Osteocyte (in vitro differentiated cells): ENCODE measurements around the gene TUBB6. TPM values are rescaled to one million over a fixed set of nuclear protein-coding genes. Genes with fewer than 3 reads are reported as not detected.

Experiments used
- DNase-seq: peaks from one replicate; pipeline ENCODE4 v3.0.0; 2021; ENCODE audit warnings: mixed read lengths; ENCODE audit not compliant: unreplicated experiment; ENCODE audit errors: extremely low spot score
- H3K27ac Mint-ChIP-seq: one replicate; pipeline ENCODE4 v1.8.0; 2021; ENCODE audit warnings: mild to moderate bottlenecking, mixed read lengths; ENCODE audit not compliant: unreplicated experiment
- H3K27me3 Mint-ChIP-seq: one replicate; pipeline ENCODE4 v1.8.0; 2021; ENCODE audit warnings: mixed read lengths; ENCODE audit not compliant: unreplicated experiment
- H3K36me3 Mint-ChIP-seq: one replicate; pipeline ENCODE4 v1.8.0; 2021; ENCODE audit warnings: mixed read lengths; ENCODE audit not compliant: unreplicated experiment
- H3K4me1 Mint-ChIP-seq: one replicate; pipeline ENCODE4 v1.8.0; 2021; ENCODE audit warnings: mixed read lengths; ENCODE audit not compliant: unreplicated experiment
- H3K4me3 Mint-ChIP-seq: one replicate; pipeline ENCODE4 v1.8.0; 2021; ENCODE audit warnings: mild to moderate bottlenecking, moderate library complexity, mixed read lengths; ENCODE audit not compliant: unreplicated experiment
- H3K9me3 Mint-ChIP-seq: one replicate; pipeline ENCODE4 v1.8.0; 2021; ENCODE audit warnings: mixed read lengths; ENCODE audit not compliant: unreplicated experiment
- CTCF ChIP-seq: fragments of 200-600 bp; sonication (generic); IDR thresholded peaks from 2 replicates; pipeline ENCODE4 v1.5.0; 2021; ENCODE audit warnings: antibody characterized with exemption, mild to moderate bottlenecking, moderate library complexity
- total RNA-seq: library from RNA; stranded (reverse); gene quantifications from 2 replicates; pipeline ENCODE4 v1.2.1, GENCODE V29; 2021

Gene TUBB6
- total RNA-seq, 1 donor from 2014 or later: 116 TPM

GRCh38 chr18:12308386-12309100 lies 502 bp downstream of the TUBB6 start:
- peak; percentile 94 for DNase-seq
- TF ChIP-seq CTCF: no peak
- H3K36me3 Mint-ChIP-seq: peaks cover 29% of the 10 kb centered on the region
- H3K27me3 Mint-ChIP-seq: no peaks in the 10 kb centered on the region
- peak overlapping the region; percentile 82 for H3K4me3 Mint-ChIP-seq
- peaks cover 5% of the 10 kb centered on the region for H3K9me3 Mint-ChIP-seq
- H3K27ac Mint-ChIP-seq: peak overlapping the region; percentile 91
- H3K4me1 Mint-ChIP-seq: peaks cover 43% of the 10 kb centered on the region

GRCh38 chr18:12309683-12310198 lies 1.7 kb downstream of the TUBB6 start:
- no peak for TF ChIP-seq CTCF
- DNase-seq: no peak
- Mint-ChIP-seq H3K36me3 (peaks cover 33% of the 10 kb centered on the region), H3K4me1 (peaks cover 49% of the 10 kb centered on the region), H3K27ac (peak overlapping the region; percentile 91), H3K4me3 (peak overlapping the region; percentile 82), H3K27me3 (no peaks in the 10 kb centered on the region), H3K9me3 (peaks cover 5% of the 10 kb centered on the region)

- H3K36me3 Mint-ChIP-seq: peaks cover 39% of the 10 kb centered on the region
- no peak for DNase-seq
- peak overlapping the region; percentile 38 for H3K27ac Mint-ChIP-seq
- H3K27me3 Mint-ChIP-seq: no peaks in the 10 kb centered on the region
- H3K4me1 Mint-ChIP-seq: peaks cover 53% of the 10 kb centered on the region
- TF ChIP-seq CTCF: no peak
- peak overlapping the region; percentile 26 for H3K4me3 Mint-ChIP-seq
- H3K9me3 Mint-ChIP-seq: peaks cover 5% of the 10 kb centered on the region
Observed at GRCh38 chr18:12310762-12311161, 2.7 kb downstream of the TUBB6 start.

- peaks cover 56% of the 10 kb centered on the region for H3K4me1 Mint-ChIP-seq
- no peak overlapping the region for H3K4me3 Mint-ChIP-seq
Observed at GRCh38 chr18:12312976-12313375, 4.9 kb downstream of the TUBB6 start.

More at GRCh38 chr18:12312976-12313375, 4.9 kb downstream of the TUBB6 start:
- no peak for DNase-seq
- peaks cover 5% of the 10 kb centered on the region for H3K9me3 Mint-ChIP-seq
- H3K27ac Mint-ChIP-seq: peak overlapping the region; percentile 64
- H3K27me3 Mint-ChIP-seq: no peaks in the 10 kb centered on the region
- no peak for TF ChIP-seq CTCF
- peaks cover 46% of the 10 kb centered on the region for H3K36me3 Mint-ChIP-seq
